KBM-7 (cell line): ENCODE data around the gene ZDHHC17.
A peak's percentile ranks its signal among the peaks of the same experiment; 100 is the strongest.
"Not testable (repeated sequence)": the region's sequence is repeated elsewhere in the genome, so short reads cannot be mapped to it uniquely, and the experiment has no call there.

Experiments
- DNase-seq: peaks from one replicate; pipeline ENCODE4 v3.0.0-alpha.2; 2015
- in situ Hi-C: fragments of 300-500 bp; cut with MboI; formaldehyde crosslinking; loops from 2 replicates; pipeline ENCODE4 v1.14.3; 2020; ENCODE audit warnings: low sequenced_read_pairs, low pct_unique_long_range_greater_than_20kb, mixed read lengths

The ZDHHC17 gene

DNA sequence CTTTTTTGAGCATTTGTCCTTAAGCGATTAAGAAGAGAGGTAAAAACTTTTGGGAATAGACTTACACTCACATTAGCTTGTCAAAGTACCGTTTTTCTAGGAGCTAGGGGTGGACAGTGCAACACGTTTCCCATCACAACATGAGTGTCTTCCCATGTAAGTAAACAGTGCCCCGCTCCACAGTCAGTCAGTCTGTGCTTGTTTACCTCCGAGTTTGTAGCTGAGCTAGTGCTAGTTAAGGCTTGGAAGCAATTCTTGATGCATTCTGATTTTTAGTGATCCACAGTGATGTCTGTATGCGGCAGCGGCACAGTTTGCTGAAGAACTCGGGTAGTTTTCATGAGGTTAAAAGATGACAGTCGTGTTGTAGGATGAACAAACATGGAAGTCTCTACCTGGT lies 941 bp downstream of the ZDHHC17 start:
- in situ Hi-C loops: no loop called here
- DNase-seq: no peak

DNA sequence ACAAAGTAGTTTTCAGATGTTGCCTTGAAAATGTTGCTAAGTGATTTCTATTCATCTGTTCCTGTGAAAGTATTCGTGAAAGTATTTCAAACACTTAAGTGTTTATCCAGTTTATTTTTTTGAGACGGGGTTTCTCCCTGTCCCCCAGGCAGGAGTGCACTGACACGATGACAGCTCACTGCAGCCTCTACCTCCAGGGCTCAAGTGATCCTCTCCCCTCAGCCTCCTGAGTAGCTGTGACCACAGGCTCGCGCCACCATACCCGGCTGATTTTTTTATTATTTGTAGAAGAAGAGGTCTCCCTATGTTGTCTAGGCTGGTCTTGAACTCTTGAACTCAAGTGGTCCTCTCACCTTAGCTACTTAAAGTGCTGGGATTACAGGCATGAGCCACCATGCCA lies 1.7 kb downstream of the ZDHHC17 start:
- DNase-seq: no peak
- in situ Hi-C loops: no loop called here

DNA sequence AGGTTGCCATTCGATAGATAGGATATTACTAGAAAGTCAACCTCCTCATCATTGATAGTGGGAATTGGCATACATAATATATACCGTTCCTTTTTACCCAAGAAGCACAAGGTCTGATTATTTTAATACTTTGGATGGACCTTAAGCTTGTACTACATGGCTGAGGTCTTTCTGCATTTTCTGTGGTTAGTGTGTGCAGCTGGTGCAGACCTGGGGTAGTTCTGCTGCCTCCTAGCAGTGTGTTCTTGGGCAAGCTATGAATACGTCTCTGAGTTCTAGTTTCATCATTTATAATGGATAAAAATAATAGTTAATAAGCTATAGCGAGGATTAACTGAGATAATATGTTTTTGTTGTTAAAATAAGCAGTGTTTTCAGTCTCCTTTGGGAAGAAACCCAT lies 2.2 kb downstream of the ZDHHC17 start:
- no peak for DNase-seq
- in situ Hi-C loops: no loop called here

DNA sequence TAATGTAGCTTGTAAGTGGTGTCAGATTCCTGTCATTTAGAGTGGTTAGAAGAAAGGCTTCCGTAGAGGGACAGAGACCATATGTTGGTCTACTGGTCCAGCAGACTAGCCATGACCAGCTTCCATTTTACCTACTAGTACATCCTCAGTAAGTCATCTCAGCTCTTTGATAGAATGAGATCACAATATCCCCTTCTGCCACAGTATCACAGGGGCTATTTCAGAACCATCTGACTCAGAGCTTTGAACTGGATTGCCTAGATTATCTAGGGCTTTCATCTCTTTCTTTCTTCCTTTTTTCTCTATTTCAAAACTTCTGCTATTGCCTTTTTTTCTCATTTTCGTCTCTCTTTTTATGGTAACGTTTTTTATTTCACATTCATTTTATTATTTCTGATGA lies 4.7 kb downstream of the ZDHHC17 start:
- no peak for DNase-seq
- in situ Hi-C loops: no loop called here

DNA sequence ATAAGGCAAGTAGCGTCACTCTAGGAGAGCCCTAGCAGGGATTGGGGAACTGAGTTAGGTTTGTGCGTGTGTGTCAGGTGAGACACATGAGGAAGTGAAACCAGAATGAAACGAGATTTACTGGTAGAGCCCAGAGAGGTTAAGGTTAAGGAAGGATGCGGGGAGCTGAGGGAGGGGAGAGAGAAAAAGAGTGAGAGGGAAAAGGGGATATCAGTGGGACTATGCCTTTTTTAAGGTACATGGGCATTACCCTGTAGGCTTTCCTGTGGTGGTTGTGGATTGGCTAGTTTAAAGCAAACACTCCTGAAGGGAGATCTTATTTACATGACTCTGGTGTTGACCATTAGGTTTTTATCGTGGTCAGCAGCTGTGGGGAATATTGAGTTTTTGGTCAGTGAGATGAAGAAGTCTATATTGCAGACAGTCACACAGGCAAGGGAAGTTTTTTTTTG lies 13.9 kb downstream of the ZDHHC17 start:
- DNase-seq: peak; percentile 63
- in situ Hi-C loops: loop anchor here (25.0 kb wide), 1 partner anchor 165 kb away; no protein-coding TSS in a partner anchor

DNA sequence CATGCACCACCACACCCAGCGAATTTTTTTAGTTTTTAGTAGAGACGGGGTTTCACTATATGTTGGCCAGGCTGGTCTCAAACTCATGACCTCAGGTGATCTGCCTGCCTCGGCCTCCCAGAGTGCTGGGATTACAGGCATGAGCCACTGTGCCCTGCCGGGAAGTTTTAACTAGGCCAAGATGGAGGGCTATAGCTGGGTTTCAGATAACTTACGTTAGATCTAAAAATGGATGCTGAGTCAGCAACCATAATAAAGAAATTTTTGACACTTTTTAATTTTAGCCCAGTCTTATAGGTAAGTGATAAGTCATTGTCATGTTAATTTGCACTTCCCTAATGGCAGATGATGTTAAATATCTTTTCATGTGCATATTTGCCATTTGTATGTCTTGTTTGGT lies 14.4 kb downstream of the ZDHHC17 start:
- in situ Hi-C loops: loop anchor here (25.0 kb wide), 1 partner anchor 166 kb away; no protein-coding TSS in a partner anchor
- no peak for DNase-seq

DNA sequence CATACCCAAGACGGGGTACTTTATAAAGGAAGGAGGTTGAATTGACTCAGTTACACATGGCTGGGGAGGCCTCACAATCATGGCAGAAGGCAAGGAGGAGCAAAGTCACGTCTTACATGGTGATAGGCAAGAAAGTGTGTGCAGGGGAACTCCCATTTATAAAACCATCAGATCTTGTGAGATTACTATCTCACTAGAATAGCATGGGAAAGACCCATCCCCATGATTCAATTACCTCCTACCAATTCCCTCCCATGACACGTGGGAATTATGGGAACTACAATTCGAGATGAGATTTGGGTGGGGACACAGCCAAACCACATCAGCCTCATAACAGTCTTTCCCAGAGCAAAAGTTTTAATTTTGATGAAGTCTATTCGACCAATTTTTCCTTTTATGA lies 15.4 kb downstream of the ZDHHC17 start:
- in situ Hi-C loops: loop anchor here (25.0 kb wide), 1 partner anchor 167 kb away; no protein-coding TSS in a partner anchor
- not testable (repeated sequence) for DNase-seq

DNA sequence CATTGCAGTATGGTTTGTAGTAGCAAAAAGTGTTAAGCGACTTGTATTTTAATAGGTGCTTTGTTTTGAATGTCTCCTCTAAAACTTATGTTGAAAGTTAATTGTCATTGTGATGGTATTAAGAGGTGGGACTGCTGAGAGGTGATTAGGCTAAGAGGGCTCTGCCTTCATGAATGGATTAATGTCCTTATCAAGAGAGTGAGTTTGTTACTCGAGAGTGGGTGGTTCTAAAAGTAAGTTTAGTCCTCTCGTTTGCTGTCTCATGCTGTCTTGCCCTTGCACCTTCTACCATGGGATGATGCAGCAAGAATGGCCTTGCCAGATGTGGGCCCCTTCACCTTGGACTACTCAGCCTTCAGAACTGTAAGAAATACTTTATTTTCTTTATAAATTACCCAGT lies 17.4 kb downstream of the ZDHHC17 start:
- no peak for DNase-seq
- in situ Hi-C loops: loop anchor here (25.0 kb wide), 1 partner anchor 169 kb away; no protein-coding TSS in a partner anchor

DNA sequence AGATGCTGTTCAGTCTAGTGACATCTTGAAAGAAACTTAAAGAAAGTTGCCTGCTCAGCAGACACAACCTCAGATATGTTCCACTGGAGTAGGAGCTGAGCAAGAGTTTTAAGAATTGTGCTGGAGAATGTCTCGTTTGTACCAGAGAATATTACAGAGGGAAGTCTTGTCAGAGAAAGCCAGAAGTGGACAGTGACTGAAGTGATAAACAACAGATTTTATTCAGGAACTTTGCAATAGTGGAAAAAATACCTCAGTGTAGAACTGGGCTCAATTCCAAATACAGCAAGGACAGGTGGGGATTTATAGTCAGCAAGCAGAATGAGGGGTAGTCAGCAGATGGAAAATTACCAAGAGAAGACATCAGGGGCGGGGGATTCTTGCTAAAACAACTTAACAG lies 18.6 kb downstream of the ZDHHC17 start:
- DNase-seq: no peak
- in situ Hi-C loops: loop anchor here (25.0 kb wide), 1 partner anchor 170 kb away; no protein-coding TSS in a partner anchor

DNA sequence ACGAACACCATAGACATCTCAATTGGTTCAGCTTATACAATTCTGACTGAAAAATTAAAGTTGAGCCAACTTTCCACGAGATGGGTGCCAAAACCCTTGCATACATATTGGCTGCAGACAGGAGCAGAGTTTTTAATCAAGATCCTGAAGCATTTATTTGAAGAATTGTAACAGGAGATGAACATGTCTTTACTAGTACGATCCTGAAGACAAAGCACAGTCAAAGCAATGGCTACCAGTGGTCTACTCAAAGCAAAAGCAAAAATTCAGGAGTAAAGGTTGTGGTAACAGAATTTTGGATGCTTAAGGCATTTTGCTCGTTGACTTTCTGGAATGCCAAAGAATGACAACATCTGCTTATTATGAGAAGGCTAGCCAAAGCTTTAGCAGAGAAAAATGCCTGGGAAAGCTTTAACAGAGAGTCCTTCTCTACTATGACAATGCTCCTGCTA lies 20.7 kb downstream of the ZDHHC17 start:
- in situ Hi-C loops: loop anchor here (25.0 kb wide), 1 partner anchor 172 kb away; no protein-coding TSS in a partner anchor
- no peak for DNase-seq

DNA sequence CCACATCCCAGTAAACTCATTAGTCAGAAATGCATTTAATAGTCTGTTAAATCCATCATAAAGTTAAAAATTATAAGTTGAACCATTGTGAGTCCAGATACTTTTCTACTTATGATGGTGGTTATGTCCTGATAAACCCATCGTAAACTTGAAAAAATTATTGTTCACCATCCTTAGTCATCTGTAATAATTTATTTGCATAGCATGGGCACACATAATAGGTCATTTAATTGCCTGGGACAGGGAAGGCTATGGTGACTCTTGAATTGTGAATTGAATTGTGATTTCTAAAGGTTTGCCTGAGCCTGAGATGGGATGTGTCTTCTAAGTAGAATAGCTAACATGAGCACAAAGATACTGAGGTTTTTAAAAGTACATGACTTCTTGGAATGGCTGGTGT lies 21.5 kb downstream of the ZDHHC17 start:
- in situ Hi-C loops: loop anchor here (25.0 kb wide), 1 partner anchor 173 kb away; no protein-coding TSS in a partner anchor
- no peak for DNase-seq

DNA sequence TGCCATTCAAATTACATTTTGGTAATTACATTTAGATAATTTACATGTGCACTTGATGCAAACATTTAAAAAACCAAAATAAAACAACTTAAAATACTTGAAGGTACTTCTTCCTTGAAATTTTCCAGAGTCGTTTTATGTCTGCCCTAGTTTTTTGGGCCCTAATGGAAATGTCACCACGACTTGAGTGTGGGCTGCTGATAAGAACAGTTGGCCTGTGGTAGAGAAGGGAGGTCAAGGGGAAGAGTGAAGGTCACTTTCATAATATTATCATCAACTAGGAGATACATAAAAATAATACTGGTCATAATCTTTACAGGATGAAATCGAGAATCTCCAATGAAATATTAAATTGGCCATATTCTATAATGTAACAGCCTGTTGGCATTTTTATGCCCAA lies 23.1 kb downstream of the ZDHHC17 start:
- no peak for DNase-seq
- in situ Hi-C loops: loop anchor here (25.0 kb wide), 1 partner anchor 175 kb away; no protein-coding TSS in a partner anchor

DNA sequence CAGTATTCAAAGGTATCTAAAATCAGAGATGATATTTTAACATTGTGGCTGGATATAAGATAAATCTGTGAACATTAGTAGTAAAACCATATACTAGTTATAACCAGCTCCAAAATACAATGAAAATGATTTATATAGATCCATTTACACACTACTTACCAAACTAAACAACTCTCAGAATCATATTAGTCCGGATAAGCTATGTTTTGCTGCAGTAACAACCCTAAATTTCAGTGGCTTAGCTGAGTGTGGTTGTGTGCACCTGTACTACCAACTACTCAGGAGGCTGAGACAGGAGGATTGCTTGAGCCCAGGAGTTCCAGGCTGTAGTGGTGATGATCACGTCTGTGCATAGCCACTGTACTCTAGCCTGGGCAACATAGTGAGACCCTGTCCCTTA lies 23.8 kb downstream of the ZDHHC17 start:
- in situ Hi-C loops: loop anchor here (25.0 kb wide), 1 partner anchor 175 kb away; no protein-coding TSS in a partner anchor
- DNase-seq: no peak

DNA sequence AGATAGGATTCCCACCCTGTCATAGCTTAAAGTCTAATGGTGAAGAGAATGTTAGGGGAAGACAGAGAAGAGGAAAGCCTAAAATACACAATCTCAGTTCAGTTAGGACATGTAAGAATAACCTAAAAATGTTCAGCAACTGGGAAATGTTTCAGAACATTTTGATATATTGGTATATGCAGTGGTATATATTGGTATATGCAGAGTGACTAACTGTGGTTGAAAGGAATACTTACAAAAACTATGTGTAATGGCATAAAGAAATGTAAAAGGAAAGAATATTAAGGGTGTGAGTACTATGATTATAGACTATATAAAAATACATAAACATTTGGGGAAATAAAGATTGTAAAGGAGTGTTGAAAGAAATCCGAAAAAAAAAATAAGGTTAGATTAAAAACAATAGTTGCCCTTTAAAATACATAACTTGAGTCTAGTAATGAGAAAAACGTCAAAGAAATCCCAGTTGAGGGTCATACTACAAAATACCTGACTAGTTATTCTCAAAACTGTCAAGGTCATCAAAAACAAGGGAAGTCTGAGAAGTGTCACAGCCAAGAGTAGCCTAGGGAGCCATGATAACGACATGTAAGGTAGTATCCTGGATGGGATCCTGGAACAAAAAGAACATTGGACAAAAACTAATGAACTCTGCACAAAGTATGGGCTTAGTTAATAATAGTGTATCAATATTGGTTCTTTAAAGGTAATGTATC lies 25.6 kb downstream of the ZDHHC17 start:
- in situ Hi-C loops: loop anchor here (25.0 kb wide), 1 partner anchor 177 kb away; no protein-coding TSS in a partner anchor
- DNase-seq: no peak

DNA sequence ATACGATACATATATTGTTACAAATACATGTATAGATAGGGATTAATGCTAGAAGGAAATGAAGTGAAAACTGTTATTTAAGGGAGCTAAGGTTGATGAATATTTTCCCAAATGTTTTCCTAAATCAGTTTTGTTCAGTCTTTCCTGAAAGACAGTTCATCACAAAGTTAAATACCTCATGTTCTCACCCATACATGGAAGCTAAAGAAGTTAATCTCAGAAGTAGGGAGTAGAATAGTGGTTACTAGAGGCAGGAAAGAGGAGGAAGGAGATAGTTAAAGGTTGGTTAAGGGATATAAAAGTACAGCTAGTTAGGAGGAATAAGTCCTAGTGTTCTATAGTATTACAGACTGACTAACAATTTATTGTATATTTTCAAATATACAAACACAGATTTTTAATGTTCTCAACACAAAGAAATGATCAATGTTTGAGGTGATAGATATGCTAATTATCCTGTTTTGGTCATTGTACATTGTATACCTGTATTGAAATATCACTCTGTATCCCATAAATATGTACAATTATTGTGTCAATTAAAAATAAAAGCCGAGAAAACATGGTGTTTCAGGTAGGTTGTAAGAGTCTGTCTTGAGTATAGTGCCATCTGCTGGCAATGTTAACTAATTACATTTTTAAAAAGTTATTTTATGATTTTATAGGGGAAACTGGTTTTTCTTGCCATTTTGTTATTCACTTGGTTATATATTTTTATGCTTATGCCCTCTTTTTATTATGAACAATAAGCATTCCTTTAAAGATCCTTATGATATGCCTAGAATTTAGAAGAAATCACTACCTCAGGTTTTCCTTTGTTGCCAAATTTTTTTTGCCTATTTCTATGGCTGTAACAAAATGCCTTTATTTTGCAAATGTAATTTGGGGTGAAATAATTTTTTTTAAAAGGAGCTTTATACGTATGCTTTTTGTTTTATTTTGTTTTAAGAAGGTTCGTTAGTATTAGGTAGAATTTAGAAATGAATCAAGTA lies 26.9 kb downstream of the ZDHHC17 start:
- peak; percentile 46 for DNase-seq
- in situ Hi-C loops: loop anchor here (25.0 kb wide), 1 partner anchor 179 kb away; no protein-coding TSS in a partner anchor

DNA sequence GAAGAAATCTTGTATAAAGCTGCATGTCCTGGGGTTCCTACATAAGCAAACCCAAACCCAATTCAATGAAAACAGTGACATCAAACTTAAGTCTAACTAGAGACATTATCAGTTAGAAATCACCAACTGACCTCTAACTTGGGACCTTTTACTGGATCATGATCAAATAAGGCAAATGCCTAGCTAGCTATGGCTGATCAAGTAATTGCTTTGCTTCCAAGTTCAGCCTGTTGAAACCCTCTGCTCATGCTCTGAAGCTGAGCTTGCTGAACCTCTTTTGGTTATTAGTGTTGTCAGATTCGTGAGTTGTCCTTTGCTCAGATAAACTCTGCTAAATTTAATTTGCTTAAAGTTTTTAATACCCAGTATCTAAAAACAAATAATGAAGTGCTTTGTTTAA lies 28.9 kb downstream of the ZDHHC17 start:
- in situ Hi-C loops: loop anchor here (25.0 kb wide), 1 partner anchor 181 kb away; no protein-coding TSS in a partner anchor
- DNase-seq: no peak

DNA sequence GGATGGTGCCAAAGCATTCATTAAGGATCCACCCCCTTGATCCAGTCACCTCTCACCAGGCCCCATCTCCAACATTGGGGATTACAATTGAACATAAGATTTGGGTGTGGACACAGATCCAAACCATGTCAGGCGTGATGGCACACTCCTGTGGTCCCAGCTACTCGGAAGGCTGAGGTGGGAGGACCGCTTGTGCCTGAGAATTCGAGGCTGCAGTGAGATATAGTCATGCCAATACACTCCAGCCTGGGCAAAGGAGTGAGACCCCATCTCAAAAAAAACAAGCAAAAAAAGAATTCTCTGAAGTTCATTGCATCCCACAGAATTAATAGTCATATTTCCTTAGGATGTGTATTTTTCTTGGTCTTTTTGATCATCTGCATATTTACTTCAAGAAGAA lies 34.9 kb downstream of the ZDHHC17 start:
- no peak for DNase-seq
- in situ Hi-C loops: loop anchor here (25.0 kb wide), 1 partner anchor 187 kb away; no protein-coding TSS in a partner anchor

DNA sequence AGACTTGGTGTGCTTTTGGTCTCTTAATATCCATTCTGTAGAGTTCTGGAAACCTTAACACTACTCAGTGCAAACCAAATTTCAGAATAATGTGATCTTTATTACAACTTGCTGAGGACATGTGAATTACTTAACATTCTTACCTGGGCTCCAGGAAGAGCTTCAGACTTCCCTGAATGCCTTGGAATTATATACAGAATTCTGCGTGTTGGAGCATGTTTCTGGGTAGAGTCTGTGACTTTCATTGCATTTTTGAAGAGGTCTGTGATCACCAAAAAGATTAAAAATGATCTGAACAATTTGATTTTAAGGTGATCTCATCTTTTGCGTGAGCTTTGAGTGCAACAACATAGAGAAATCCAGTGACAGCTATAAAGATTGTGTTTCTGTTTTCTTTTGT lies 35.4 kb downstream of the ZDHHC17 start:
- in situ Hi-C loops: loop anchor here (25.0 kb wide), 1 partner anchor 187 kb away; no protein-coding TSS in a partner anchor

DNA sequence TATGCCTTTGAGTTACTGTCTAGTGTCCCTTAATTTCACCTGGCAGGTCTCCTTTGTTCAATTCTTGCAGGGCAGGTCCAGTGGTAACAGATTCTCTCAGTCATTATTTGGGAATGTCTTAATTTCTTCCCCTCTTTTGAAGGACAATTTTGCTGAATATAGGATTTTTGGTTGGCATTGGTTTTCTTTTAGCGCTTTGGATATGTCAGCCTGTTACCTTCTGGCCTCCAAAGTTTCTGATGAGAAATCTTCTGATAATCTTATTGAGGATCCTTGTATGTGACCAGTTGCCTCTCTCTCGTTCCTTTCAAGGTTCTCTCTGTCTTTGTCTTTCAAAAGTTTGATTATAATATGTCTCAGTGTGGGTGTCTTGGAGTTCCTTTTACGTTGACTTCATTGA lies 38.1 kb downstream of the ZDHHC17 start:
- in situ Hi-C loops: no loop called here
- no peak for DNase-seq

More for the DNA sequence above, 35.4 kb downstream of the ZDHHC17 start:
- no peak for DNase-seq
